Activated CD4-positive, alpha-beta T cell treated with anti-CD3 and anti-CD28 coated beads, Interleukin-2, amount 10 ng/mL, durations not matched to agents 24 days and 14 days (primary cell): ENCODE results near the gene CPED1. TPM values are rescaled to one million over a fixed set of nuclear protein-coding genes. Genes with fewer than 3 reads are reported as not detected.

ENCODE experiments used
- DNase-seq: peaks from one replicate; pipeline ENCODE4 v3.0.0; 2022
- H3K27ac Mint-ChIP-seq: one replicate; pipeline ENCODE4 v1.8.0; 2022; ENCODE audit warnings: mild to moderate bottlenecking, mixed read lengths
- H3K27me3 Mint-ChIP-seq: one replicate; pipeline ENCODE4 v1.8.0; 2022; ENCODE audit warnings: mixed read lengths
- H3K36me3 Mint-ChIP-seq: one replicate; pipeline ENCODE4 v1.8.0; 2022; ENCODE audit warnings: low read depth, mild to moderate bottlenecking, mixed read lengths
- H3K4me1 Mint-ChIP-seq: one replicate; pipeline ENCODE4 v1.8.0; 2021; ENCODE audit warnings: mixed read lengths
- H3K4me3 Mint-ChIP-seq: one replicate; pipeline ENCODE4 v1.8.0; 2022; ENCODE audit warnings: mild to moderate bottlenecking, moderate library complexity, mixed read lengths
- H3K9me3 Mint-ChIP-seq: one replicate; pipeline ENCODE4 v1.8.0; 2021; ENCODE audit warnings: mixed read lengths
- intact Hi-C: fragments of 100-400 bp; cut with micrococcal nuclease; formaldehyde crosslinking; loops from one replicate; pipeline ENCODE4 v1.15.1; 2023
- total RNA-seq: library from RNA; stranded (reverse); gene quantifications from 2 replicates; pipeline ENCODE4 v1.2.3, GENCODE V29; 2022

The CPED1 gene
- total RNA-seq, 1 donor from 2014 or later, result not detected

DNA sequence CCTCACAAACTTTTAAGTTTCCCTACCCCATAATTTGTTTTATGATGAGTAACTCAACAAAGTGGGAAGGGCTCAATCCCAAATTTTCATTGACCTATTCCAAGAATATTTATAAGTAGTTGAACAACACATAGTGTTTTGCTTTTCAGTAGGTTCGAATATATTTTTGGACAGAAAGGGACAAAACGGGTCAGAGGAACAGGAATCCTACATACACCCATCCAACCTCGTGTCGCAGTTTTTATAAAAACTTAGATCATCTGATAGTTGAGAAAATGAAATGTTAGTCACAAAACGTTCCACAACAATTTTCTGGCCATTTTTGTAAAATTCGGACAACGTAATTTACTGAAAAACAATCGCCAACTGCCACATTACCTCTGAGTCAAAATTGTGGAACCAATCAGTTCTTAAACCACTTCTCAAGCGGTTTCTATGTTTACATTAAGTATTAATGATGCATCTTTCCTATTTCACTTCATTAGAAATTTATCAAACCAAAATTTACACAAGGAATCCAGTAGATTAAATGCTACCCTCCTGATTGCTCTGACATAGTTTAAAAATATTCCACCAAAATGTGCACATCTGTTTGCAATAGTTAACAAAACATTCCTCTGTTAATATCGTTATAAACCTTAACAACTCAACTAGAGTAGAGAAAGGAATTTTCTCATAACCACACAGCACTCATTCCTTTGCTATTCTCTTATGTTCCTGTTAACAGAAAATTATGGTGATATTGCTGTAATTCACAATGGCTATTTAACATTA lies 346.6 kb downstream of the CPED1 start:
- Mint-ChIP-seq H3K27ac (no peak overlapping the region), H3K9me3 (no peaks in the 10 kb centered on the region), H3K4me1 (peaks cover 4% of the 10 kb centered on the region), H3K4me3 (no peak overlapping the region), H3K36me3 (no peaks in the 10 kb centered on the region), H3K27me3 (peaks cover 37% of the 10 kb centered on the region)
- no peak for DNase-seq
- intact Hi-C loops, result loop anchor here (5.0 to 10.0 kb wide), 3 partner anchors 58 to 660 kb away; no protein-coding TSS in a partner anchor

DNA sequence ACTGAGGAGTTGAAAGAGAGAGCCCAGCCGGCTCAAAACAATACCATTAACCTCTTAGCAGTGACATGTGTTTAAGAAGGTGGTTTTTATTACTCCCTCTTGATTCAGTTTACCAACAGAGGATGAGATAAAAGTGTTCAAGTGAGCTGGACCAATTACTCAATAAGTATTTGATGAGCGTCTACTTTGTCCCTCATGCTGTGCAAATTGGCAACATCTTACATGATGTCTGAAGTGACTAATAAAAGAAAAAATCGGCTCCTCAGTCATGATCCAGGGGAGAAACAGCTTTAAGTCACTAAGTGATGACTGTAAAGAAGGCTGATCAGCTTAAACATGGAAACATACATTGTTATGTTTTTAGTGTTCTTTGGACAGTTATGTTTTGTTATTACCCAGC lies 348.1 kb downstream of the CPED1 start:
- Mint-ChIP-seq H3K27me3 (peaks cover 25% of the 10 kb centered on the region), H3K27ac (no peak overlapping the region), H3K4me1 (no peaks in the 10 kb centered on the region), H3K9me3 (no peaks in the 10 kb centered on the region), H3K36me3 (peaks cover 1% of the 10 kb centered on the region), H3K4me3 (no peak overlapping the region)
- no peak for DNase-seq
- intact Hi-C loops, result loop anchor here (5.0 to 10.0 kb wide), 3 partner anchors 59 to 658 kb away; no protein-coding TSS in a partner anchor

DNA sequence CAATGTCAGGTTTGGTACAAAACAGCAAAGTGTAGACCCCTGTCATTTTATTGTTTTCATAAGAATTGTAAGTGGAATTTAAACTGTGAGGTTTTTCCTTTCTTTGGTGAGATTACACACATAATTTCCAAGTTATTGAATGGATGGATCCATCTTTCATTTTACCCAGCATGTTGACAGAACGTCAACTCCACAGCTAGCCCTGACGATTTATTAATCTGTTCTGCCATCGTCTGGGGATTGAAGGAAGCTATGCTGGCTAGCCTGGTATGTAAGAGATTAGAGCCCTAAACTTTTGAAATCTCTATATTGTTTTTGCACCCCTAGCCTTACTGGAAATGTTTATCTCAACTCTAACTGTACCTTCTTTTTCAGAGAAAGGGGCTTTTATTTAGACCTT lies 348.9 kb downstream of the CPED1 start:
- H3K36me3 Mint-ChIP-seq, result peaks cover 8% of the 10 kb centered on the region
- H3K27ac Mint-ChIP-seq, result no peak overlapping the region
- no peak for DNase-seq
- intact Hi-C loops, result loop anchor here (5.0 to 10.0 kb wide), 3 partner anchors 60 to 657 kb away; no protein-coding TSS in a partner anchor
- H3K4me1 Mint-ChIP-seq, result no peaks in the 10 kb centered on the region
- peaks cover 21% of the 10 kb centered on the region for H3K27me3 Mint-ChIP-seq
- no peak overlapping the region for H3K4me3 Mint-ChIP-seq
- no peaks in the 10 kb centered on the region for H3K9me3 Mint-ChIP-seq

DNA sequence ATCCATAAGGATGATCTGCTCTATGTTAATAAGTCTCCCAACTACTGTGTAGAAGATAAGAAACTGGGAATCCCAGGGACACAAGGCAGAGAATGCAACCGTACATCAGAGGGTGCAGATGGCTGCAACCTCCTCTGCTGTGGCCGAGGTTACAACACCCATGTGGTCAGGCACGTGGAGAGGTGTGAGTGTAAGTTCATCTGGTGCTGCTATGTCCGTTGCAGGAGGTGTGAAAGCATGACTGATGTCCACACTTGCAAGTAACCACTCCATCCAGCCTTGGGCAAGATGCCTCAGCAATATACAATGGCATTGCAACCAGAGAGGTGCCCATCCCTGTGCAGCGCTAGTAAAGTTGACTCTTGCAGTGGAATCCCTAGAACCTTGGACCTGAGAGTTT lies 350.6 kb downstream of the CPED1 start:
- Mint-ChIP-seq H3K4me3 (no peak overlapping the region), H3K27ac (no peak overlapping the region), H3K4me1 (no peaks in the 10 kb centered on the region), H3K9me3 (no peaks in the 10 kb centered on the region), H3K36me3 (peaks cover 12% of the 10 kb centered on the region), H3K27me3 (peaks cover 19% of the 10 kb centered on the region)
- no peak for DNase-seq
- intact Hi-C loops, result loop anchor here (5.0 to 10.0 kb wide), 3 partner anchors 62 to 656 kb away; no protein-coding TSS in a partner anchor

DNA sequence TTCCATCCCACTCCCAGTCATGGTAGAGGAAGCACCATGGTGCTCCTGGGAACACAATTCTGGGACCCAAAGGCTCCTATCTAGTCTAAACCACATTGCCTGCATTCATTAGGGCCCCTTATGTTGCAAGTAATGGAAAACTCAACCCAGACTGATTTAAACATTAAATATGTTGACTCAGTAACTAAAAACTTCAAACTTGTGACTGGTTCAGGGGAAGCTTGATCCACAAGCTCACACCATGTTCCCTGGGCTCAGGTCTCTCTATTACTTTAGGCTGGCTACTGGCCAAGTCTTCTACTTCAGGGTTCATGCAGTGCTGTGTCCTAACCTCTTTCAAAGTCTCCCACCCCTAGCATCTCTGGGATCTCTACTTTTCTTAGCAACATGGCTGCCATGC lies 353.4 kb downstream of the CPED1 start:
- intact Hi-C loops, result no loop called here
- no peak for DNase-seq
- Mint-ChIP-seq H3K36me3 (peaks cover 22% of the 10 kb centered on the region), H3K9me3 (no peaks in the 10 kb centered on the region), H3K27ac (no peak overlapping the region), H3K4me3 (no peak overlapping the region), H3K4me1 (no peaks in the 10 kb centered on the region), H3K27me3 (no peaks in the 10 kb centered on the region)

DNA sequence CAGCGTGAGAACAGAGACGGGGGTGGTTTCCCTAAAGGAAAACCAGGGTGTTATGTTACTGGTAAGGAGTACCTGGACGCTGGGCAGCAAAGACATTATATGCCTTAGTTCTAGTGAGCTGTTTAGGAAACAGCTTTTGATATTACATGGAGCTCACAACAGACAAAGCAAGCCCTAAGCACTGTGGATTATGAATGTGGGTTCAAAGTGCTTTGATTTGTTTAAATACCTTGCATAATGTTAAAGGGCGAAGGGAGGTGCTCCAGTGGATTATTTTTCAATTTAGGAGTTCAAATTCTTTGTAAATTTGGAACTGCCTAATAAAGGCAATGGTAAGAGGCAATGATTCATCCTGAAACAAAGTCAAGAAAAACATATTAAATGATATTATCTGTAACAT lies 354.1 kb downstream of the CPED1 start:
- H3K27me3 Mint-ChIP-seq, result no peaks in the 10 kb centered on the region
- no peaks in the 10 kb centered on the region for H3K4me1 Mint-ChIP-seq
- peaks cover 28% of the 10 kb centered on the region for H3K36me3 Mint-ChIP-seq
- intact Hi-C loops, result no loop called here
- no peak overlapping the region for H3K27ac Mint-ChIP-seq
- no peak overlapping the region for H3K4me3 Mint-ChIP-seq
- no peak for DNase-seq
- no peaks in the 10 kb centered on the region for H3K9me3 Mint-ChIP-seq

DNA sequence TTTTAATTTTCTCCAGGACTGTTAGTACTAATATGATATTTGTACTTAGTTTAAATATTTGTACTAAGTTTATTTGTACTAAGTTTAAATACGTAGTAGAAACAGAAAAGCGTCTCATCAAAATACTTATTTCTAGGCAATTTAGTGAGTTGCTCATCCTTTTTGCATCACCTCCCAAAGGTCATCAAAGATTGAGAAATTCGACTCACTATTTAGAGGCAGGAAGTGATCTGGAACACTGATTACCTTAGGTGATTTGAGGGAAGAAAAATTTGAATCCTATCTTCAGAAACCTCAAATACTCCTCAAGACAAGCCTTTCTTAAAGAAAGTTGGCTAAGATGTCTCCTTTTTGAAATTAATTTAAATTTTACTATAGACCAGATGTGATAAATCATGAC lies 354.8 kb downstream of the CPED1 start:
- no peak overlapping the region for H3K4me3 Mint-ChIP-seq
- H3K36me3 Mint-ChIP-seq, result peaks cover 29% of the 10 kb centered on the region
- H3K27ac Mint-ChIP-seq, result no peak overlapping the region
- no peaks in the 10 kb centered on the region for H3K9me3 Mint-ChIP-seq
- no peaks in the 10 kb centered on the region for H3K4me1 Mint-ChIP-seq
- H3K27me3 Mint-ChIP-seq, result no peaks in the 10 kb centered on the region
- intact Hi-C loops, result no loop called here
- DNase-seq, result no peak

DNA sequence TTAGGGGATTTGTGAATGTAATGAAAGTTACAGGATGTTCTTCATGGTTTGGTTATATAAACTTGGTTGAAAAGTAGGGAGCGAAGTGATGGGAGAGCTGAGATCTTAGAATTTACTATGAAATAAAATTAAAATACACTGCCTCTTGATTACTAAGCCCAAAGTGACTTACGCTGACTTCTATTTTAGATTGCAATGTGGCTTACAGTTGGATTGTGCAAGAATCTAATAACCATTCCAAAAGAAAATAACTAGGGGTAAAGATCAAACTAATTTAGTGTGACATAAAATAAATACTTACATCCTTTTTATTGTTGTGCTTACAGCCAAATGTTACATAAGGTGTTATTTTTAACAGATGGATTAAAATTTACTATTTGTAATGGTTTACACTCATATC lies 355.6 kb downstream of the CPED1 start:
- Mint-ChIP-seq H3K27ac (no peak overlapping the region), H3K4me1 (no peaks in the 10 kb centered on the region), H3K36me3 (peaks cover 29% of the 10 kb centered on the region), H3K9me3 (no peaks in the 10 kb centered on the region), H3K27me3 (no peaks in the 10 kb centered on the region), H3K4me3 (no peak overlapping the region)
- intact Hi-C loops, result no loop called here
- DNase-seq, result no peak

DNA sequence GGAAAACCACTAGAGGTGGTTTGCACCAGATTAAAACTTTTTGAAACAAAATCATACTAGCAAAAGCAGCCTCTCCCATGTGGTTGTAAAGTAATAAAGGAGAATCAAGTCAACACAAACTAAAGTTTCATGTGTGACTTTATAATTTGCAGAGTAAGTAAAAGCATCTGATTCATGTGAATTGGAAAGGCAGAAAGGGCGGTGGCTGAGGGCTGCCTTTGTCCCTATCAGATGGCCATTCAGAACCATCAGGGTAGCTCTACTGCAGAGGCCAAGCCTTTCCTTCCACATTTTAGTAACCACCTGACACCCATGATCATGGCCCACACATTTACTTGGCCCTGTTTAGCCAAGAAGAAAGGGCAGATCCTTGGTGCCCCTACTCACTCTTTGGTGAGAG lies 356.0 kb downstream of the CPED1 start:
- peaks cover 29% of the 10 kb centered on the region for H3K36me3 Mint-ChIP-seq
- H3K4me1 Mint-ChIP-seq, result no peaks in the 10 kb centered on the region
- H3K27ac Mint-ChIP-seq, result no peak overlapping the region
- no peaks in the 10 kb centered on the region for H3K9me3 Mint-ChIP-seq
- no peak overlapping the region for H3K4me3 Mint-ChIP-seq
- intact Hi-C loops, result no loop called here
- H3K27me3 Mint-ChIP-seq, result no peaks in the 10 kb centered on the region
- DNase-seq, result no peak

Other genes with a start within 250 kb of the CPED1 start
- not detected in 2 replicates for gene TSPAN12, start 130.6 kb upstream of the CPED1 start, total RNA-seq
- 23.5 and 24.3 TPM in 2 replicates for gene ING3, start 37.9 kb upstream of the CPED1 start, total RNA-seq